HG03378 (cell line): Measurements from ENCODE around the gene REST.
"Not testable (repeated sequence)": the region's sequence is repeated elsewhere in the genome, so short reads cannot be mapped to it uniquely, and the experiment has no call there.

ENCODE experiments used
- ATAC-seq: cut with Tn5 transposase; IDR thresholded peaks from one replicate; pipeline ENCODE4 v1.9.1; 2021; ENCODE audit warnings: mild to moderate bottlenecking, moderate library complexity; ENCODE audit not compliant: unreplicated experiment

The REST gene

GRCh38 chr4:56909086-56909894 is 1.6 kb downstream of the REST start:
- ATAC-seq: peak; percentile 36

DNA sequence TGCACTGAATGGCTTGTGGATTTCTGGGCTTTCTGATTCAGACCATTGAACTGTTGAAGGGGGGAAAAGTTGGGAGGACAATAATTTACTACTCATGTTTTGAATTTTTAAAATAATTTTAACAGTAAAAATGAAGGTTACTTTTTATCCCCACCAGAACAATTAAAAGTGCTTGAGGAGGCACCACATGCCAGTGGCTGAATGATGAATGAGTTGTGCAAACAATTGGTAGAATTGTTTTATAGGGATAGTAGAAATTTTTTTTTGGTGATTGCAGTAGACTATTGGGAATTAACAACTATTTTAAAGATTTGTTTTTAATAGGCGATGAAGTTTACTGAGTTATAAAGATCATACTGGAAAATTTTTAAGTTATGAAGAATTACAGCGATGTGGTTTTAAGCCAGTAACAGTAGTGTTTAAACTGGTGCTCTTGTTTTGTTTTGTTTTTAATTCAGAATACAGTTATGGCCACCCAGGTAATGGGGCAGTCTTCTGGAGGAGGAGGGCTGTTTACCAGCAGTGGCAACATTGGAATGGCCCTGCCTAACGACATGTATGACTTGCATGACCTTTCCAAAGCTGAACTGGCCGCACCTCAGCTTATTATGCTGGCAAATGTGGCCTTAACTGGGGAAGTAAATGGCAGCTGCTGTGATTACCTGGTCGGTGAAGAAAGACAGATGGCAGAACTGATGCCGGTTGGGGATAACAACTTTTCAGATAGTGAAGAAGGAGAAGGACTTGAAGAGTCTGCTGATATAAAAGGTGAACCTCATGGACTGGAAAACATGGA is 2.7 kb downstream of the REST start:
- ATAC-seq: no peak

DNA sequence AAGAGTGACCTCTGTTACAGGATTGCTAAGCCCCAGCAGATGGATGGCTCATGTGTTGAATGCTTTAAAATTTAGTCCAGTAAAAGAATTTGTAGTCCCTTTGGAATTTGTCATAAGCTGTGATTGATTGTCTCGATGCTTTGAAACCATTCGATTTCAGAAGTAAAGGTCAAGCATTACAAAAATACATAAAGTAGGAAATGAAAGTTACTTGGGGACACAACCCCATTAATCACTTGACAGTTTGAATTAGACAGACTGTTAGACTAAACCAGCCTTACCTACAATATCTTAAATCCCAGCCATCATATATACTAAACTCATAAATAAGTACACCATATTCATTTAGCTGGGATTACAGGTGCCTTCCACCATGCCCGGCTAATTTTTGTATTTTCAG is 6.6 kb downstream of the REST start:
- no peak for ATAC-seq

DNA sequence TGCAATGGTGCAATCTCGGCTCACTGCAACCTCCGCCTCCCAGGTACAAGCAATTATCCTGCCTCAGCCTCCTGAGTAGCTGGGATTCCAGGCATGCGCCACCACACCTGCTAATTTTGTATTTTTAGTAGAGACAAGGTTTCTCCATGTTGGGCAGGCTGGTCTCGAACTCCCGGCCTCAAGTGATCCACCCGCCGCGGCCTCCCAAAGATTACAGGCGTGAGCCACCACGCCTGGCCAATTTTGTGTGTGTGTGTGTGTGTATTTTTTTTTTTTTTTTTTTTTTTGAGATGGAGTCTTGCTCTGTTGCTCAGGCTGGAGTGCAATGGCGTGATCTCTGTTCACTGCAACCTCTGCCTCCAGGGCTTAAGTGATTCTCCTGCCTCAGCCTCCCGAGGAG is 7.3 kb downstream of the REST start:
- not testable (repeated sequence) for ATAC-seq

- no peak for ATAC-seq
Measured at GRCh38 chr4:56927196-56927595, 19.5 kb downstream of the REST start.

DNA sequence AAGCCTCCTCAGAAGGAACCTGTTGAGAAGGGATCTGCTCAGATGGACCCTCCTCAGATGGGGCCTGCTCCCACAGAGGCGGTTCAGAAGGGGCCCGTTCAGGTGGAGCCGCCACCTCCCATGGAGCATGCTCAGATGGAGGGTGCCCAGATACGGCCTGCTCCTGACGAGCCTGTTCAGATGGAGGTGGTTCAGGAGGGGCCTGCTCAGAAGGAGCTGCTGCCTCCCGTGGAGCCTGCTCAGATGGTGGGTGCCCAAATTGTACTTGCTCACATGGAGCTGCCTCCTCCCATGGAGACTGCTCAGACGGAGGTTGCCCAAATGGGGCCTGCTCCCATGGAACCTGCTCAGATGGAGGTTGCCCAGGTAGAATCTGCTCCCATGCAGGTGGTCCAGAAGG is 22.9 kb downstream of the REST start:
- ATAC-seq: no peak

DNA sequence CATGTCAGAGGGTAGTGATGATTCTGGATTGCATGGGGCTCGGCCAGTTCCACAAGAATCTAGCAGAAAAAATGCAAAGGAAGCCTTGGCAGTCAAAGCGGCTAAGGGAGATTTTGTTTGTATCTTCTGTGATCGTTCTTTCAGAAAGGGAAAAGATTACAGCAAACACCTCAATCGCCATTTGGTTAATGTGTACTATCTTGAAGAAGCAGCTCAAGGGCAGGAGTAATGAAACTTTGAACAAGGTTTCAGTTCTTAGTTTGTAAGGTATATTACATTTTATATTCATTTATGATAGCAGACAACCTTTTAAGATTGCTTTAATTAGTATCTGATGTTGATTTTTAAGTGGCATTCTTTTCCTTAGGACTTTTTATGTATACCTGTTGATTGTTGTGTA is 24.2 kb downstream of the REST start:
- no peak for ATAC-seq

DNA sequence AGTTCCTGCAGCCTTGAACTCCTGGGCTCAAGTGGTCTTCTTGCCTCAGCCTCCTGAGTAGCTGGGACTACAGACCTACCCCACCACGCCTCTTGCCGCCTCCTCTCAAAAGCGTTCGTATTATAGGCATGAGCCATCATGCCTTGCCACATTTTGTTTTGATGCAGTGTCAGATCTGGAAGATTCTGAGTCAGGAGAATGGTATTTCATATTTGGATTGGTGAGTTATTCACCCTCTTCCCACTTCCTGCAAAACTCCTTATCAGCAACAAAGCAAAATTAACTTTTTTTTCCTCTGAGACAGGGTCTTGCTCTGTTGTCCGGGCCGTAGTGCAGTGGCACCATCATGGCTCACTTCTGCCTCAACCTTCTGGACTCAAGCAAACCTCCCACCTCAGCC is 29.6 kb downstream of the REST start:
- ATAC-seq: no peak

GRCh38 chr4:56939826-56940225 is 32.1 kb downstream of the REST start:
- ATAC-seq: not testable (repeated sequence)

DNA sequence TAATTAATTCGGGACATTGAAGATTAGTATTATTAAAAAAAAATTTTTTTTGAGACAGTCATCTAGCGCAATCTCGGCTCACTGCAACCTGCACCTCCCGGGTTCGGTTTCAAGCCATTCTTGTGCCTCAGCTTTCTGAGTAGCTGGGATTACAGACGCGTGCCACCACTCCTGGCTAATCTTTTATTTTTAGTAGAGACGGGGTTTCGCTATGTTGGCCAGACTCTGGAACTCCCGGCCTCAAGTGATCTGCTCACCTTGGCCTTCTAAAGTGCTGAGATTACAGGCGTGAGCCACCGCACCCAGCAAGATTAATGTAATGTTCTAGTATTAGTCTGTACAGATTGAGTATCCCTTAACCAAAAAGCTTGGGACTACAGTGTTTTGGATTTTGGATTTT is 32.7 kb downstream of the REST start:
- no peak for ATAC-seq

DNA sequence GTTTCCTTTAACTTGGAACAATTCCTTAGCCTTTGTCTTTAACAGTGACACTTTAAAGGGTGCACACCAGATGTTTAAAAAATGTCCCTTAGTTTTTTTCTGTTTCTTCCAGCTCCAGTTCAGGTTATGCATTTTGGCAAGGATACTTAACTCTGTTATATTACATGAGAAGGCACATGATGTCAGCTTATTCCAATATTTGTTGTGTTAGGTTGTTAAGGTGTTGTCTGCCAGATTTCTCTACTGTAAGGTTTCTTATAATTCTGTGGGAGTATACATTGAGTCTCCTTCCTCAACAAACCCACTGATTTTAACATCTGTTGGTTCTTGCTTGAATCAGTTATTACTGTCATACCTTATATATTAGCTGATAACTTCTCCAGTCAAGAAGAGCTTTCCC is 33.3 kb downstream of the REST start:
- ATAC-seq: no peak

DNA sequence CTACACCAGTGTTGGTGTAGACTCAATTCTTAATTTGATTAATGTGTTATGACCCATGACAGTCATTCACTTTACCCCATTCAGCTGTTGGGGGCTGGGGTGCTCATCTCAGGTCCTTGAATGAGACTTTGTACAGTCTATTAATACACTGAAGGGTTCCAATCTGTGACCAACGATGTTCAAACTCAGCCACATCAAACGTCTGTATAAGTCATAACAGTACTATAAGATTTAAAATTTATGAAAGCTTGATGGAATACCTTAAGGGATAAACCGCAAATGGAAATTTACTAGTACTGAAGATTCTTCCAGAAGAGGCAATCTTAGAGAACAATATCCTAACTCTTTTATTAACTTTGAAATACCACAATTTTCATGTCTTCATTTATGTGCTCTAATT is 33.7 kb downstream of the REST start:
- ATAC-seq: no peak

- ATAC-seq: no peak
Measured at GRCh38 chr4:56953680-56954520, 46.2 kb downstream of the REST start.

DNA sequence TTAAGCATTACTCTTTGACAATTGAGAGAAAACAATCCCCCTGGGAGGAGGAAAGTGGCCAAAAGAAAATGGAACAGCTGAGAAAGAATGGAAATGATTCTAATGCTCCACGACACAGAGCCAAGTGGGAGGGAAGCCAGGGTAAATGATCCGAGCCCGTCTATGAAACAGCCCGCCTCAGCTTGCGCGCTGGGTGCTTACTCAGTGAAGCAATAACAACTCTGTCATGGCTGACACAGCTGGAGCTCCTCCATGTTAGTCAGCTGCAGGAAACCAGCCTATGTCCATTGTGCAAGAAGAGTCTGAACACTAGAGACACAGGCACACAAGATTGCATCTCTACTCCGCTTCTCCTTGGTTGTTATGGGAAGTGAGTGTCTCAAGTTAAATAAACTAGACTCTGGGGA is 50.4 kb downstream of the REST start:
- no peak for ATAC-seq

DNA sequence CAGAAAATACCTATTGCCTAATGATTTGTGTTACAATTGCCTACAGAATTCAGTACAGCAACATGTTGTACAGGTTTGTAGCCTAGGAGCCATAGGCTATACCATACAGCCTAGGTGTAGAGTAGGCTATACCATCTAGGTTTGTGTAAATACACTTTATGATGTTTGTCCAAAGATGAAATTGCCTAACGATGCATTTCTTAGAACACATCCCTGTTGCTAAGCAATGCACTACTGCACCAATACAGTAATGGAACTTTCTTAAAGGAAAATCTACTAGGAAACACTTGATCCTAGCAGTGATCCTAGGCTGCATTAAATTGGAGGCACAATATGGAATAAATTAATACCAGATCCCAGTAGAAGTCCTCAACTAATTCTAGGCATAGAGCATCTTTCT is 51.4 kb downstream of the REST start:
- ATAC-seq: no peak

DNA sequence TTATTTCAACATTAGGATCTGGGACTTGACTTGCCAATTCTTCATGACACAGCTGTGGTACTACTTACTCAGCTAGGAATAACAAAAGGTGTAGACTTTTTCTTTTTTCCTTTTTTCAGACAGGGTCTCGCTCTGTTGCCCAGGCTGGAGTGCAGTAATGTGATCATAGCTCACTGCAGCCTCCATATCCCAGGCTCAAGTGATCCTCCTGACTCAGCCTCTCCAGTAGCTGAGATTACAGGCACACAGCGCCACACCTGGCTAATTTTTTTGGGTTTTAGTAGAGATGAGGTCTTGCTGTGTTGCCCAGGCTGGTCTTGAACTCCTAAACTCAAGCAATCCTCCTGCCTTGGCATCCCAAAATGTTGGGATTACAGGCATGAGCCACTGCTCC is 53.4 kb downstream of the REST start:
- no peak for ATAC-seq

DNA sequence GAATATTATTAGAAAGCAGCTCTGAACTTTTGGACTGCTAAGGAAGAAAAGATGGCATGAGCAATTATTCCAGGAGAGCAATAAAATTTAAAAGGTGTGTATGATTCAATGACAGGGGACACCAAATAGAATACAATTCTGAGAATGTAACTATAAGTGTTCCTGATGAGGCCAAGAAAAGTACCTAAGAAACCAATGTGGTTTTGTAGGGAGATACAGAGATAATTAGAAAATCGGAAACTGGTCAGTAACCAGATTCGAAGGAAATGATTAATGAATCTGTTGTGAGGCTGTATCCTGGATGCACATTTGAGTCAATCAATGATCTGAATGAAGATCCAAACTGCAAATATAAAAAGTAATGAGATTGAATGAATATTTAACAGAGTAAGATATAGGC is 63.7 kb downstream of the REST start:
- ATAC-seq: no peak

- no peak for ATAC-seq
Measured at GRCh38 chr4:56972389-56972788, 64.7 kb downstream of the REST start.

DNA sequence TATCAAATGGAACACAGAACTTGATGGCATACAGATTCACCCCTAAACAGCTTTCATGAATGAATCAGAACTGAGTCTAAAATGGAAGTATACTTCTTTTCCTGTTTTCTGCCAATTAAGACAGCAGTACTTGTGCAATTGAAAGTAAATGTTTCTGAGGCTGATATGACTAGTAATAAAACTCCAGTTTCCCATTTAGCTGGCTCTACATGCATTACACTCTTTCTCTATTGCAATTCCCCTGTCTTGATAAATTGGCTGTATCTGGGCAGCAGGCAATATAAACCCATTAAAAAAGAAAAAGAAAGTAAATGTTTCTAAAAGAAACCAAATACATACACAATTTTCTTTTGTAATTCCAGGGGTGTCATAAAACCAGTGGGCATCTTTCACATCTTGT is 65.1 kb downstream of the REST start:
- no peak for ATAC-seq

- ATAC-seq: no peak
Measured at GRCh38 chr4:56973336-56973735, 65.6 kb downstream of the REST start.

- ATAC-seq: no peak
Measured at GRCh38 chr4:56976283-56976836, 68.7 kb downstream of the REST start.
